AG09319 (cell line): ENCODE results near the gene UNC5B.

ENCODE experiments used
- DNase-seq: peaks from one replicate; pipeline ENCODE4 v3.0.0-alpha.2; 2010; ENCODE audit warnings: low read depth; ENCODE audit errors: extremely low read depth
- TF ChIP-seq, protein P1 (sequence below): IDR thresholded peaks from 2 replicates; pipeline ENCODE4 v1.5.1; 2011; ENCODE audit warnings: low read depth, mild to moderate bottlenecking, inconsistent platforms, low read length, moderate library complexity

Gene UNC5B

DNA sequence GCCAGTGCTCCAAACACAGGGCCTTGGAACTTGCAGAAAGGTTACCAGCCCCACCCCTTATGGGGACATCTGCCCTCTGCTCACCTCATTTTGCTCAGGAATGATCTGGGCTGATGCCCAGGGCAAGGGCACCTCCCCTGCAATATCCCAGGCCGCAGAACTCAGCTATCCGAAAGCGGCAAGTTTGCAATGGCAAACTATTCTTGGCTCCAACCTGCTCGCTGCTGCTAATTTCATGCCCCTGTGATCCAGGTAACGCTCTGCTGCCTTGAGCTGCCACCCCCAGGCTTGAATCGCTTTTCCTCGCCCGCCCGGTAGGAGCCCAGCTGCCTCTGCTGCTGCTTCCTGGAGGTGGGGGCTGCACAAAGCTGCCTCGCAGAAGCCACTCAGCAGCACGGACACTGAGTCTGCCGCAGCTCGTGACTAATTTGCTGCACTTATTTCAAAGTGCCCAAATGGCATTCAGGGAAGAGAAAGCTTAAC is 124.9 kb downstream of the UNC5B start:
- TF ChIP-seq, protein P1, sequence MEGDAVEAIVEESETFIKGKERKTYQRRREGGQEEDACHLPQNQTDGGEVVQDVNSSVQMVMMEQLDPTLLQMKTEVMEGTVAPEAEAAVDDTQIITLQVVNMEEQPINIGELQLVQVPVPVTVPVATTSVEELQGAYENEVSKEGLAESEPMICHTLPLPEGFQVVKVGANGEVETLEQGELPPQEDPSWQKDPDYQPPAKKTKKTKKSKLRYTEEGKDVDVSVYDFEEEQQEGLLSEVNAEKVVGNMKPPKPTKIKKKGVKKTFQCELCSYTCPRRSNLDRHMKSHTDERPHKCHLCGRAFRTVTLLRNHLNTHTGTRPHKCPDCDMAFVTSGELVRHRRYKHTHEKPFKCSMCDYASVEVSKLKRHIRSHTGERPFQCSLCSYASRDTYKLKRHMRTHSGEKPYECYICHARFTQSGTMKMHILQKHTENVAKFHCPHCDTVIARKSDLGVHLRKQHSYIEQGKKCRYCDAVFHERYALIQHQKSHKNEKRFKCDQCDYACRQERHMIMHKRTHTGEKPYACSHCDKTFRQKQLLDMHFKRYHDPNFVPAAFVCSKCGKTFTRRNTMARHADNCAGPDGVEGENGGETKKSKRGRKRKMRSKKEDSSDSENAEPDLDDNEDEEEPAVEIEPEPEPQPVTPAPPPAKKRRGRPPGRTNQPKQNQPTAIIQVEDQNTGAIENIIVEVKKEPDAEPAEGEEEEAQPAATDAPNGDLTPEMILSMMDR = no peak
- no peak for DNase-seq

GRCh38 chr10:71338728-71339495 is 126.5 kb downstream of the UNC5B start:
- TF ChIP-seq, protein P1 = no peak
- DNase-seq = no peak

DNA sequence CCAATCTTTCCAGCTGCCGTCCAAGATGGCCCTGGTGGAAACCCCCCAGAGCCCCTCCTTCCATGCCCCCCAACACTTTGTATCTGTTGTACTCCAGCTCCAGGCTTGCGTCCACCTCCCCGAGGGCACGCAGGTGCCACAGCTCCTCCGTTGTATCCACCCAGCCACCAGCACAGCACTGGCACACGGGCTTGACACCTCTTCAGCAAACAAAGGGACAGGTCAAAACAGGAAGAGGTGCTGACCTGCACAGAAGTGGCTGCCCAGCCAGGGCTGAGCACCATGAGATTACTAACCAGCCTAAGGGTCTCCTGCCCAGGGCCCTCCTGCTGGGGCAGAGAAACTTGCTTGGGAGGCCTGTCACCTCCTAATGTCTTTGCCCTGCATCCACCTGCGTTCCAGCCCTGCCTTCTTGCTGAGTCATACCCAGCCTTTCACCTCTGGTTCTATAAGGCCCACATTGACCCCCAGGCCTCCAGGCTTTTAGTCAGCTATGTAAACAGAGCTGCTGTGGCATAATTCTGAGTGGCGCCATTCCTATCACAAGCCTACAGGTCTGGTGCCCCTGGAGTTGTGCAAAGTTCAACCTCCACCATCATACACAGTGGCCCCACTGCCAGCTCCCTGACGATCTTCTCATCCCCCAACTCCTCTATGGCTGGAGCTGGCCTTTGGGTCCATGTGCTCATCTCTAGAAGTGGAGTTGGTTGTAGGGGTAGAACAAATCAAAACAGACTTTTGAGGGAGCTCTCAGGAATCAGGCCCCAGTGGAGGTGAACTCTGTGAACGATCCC is 127.6 kb downstream of the UNC5B start:
- TF ChIP-seq, protein P1 = no peak
- DNase-seq = no peak

DNA sequence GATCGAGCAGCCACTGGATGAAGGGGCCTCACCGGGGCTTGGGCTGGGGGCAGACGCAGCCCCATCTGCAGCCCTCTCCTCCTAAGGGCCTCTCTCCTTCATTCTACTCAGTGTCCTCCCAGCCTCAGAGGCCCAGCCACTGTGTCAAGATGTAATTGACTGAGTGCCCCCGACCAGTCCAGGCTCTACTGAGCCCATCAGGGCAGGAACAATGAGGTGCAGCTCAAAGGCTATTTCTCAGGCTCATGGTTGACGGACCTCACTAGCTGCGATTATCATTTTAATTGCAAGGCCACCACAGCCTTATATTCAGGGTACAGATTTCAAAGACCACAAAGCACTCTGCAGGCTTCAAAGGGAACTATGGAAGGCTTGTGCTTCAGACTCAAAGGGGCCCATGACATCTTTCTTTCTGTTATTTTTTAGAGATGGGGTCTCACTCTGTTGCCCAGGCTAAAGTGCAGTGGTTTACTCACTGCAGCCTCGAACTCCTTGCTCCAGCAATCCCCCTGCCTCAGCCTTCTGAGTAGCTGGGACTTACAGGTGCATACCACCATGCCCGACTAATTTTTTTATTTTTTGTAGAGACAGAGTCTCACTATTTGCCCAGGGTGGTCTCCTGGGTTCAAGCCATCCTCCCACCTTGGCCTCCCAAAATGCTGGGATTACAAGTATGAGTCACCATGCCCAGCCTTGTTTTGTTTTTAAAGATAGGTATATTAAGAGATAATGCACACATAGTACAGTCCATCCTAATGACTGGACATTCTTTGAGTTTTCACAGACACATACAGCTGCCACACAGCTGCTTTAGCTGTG is 130.4 kb downstream of the UNC5B start:
- no peak for DNase-seq
- TF ChIP-seq, protein P1 = no peak

- no peak for DNase-seq
- TF ChIP-seq, protein P1 = no peak
Measured at GRCh38 chr10:71343392-71343773, 131.0 kb downstream of the UNC5B start.

- TF ChIP-seq, protein P1 = no peak
- DNase-seq = no peak
Measured at GRCh38 chr10:71344154-71344925, 132.0 kb downstream of the UNC5B start.
